ENCODE measurements around the gene NKAIN2.

Gene NKAIN2

DNA sequence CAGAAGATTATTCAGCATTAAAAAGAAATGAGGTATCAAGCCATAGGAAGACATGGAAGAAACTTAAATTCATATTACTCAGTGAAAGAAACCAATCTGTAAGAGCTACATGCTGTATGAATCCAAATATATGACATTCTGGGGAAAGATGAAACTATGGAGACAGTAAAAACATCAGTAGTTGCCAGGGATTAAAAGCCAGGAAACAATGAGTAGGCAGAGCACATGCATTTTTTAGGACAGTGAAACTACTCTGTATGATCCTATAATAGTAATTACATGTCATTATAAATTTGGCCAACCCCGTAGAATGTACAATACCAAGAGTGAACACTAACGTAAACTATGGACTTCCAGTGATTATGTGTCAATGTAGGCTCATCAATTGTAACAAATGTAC, 1065.8 kb downstream of the NKAIN2 start:
- DNase-seq (ENCODE audit: low read depth in 2 of 3, low spot score in 2 of 3), result no peak

DNA sequence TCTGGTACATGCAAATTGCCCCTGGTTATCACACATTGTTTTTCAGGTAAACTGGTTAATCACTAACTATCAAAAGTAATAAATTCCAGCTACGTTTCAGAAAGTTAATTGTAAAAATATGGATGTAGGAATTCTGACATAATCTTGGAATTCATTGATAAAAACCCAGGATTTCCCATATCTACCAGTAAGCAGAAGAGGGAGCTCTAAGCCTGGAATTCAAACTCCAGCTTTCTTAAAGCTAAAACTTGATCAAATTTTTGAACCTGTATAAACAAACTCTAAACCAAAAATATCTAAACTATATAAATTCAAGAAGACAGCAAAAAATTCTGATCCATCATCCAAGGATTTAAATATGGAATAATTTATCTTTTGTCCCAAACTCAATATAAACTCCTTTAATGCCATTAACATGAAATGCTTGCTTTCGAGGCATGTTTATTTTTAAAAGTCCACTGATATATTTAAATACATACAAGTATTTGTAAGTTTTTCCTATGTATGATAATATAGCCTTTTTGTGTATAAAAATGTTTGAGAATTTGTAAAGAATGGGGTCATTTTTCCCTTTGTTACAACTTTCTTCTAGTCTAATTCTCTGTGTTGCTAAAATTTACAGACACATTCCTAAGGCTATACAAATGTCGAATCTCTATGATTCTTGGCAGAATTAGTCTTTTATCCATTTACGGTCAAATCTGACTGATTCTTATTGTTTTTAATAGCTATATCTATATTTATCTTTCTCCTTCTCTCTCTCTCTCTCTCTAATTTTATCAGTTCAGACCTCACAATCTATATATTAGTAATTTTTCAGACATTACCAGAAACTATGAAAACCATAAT, 1067.2 kb downstream of the NKAIN2 start:
- no peak for DNase-seq (ENCODE audit: low read depth in 2 of 3, low spot score in 2 of 3)

DNA sequence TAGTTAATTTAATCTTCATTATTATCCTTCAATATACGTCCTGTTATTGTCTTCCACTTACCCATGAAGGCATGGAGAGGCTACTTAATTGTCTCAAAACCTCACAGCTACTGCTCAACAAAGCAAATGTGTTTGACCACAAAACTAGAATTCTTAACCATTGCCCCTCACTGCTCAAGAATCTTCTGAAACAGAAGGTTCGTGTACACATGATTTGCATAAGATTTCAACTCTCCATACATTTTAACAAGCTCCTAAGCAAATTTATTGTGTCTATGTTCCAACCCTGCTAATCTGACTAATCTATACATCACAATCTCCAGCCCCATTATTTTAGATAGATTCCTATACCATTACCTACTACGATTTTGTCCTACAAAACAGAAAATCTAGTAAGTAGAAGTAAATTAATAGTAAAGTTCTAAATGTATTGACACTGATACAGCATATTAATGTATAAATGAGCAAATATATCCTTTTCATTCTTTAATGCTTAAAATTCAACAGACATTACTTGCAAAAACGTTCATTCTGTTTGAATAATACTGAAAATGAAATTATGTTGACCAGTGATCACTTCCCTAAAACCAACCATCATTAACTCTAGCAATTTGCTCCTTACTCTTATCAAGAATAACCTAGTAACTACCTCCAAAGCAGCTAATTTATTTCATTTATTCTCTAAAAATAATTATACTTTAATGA, 1068.8 kb downstream of the NKAIN2 start:
- DNase-seq (ENCODE audit: low read depth in 2 of 3, low spot score in 2 of 3), result no peak

DNA sequence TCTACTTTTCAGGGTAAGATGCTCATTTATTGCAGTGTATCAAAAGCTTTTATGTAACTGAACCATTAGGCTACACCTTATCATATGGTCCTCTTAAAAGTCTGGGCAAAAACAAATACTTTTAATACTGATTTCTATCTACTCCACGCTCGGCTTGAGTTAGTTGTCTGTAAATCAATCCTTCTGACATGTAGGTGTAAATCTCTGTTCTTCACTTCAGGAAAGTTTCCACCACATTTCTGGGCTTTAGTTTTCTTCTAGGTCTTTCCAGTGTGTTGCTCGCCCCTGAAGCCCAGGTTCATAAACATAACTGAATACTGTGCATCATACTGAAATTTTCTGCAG, 1069.4 kb downstream of the NKAIN2 start:
- no peak for DNase-seq (ENCODE audit: low read depth in 2 of 3, low spot score in 2 of 3)
